ENCODE results near the gene PTPRZ1. TPM values are rescaled to one million over a fixed set of nuclear protein-coding genes. Genes with fewer than 3 reads are reported as not detected.

Gene PTPRZ1
- total RNA-seq (2014; rRNA removed; shearing (Covaris generic); ENCODE audit: low replicate concordance), result not detected in 2 replicates

- DNase-seq, result no peak
- Histone ChIP-seq H3K27me3 (ENCODE audit: low read length) (no peaks in the 10 kb centered on the region), H3K79me2 (ENCODE audit: low read length) (no peaks in the 10 kb centered on the region), H2AFZ (ENCODE audit: low read length) (no peak within 1 kb of the TSS), H3K9me2 (replicated peaks; ENCODE audit: insufficient read depth, low read length) (no peaks in the 10 kb centered on the region), H3K27ac (ENCODE audit: low read length) (no peak within 1 kb of the TSS), H3K9me3 (ENCODE audit: low read length) (peaks cover 2% of the 10 kb centered on the region; the same call in 1 of the 2 replicates), H3K4me3 (ENCODE audit: low read length) (no peak within 1 kb of the TSS), H3K9ac (ENCODE audit: low read length) (no peak within 1 kb of the TSS), H3K4me1 (ENCODE audit: low read length) (no peaks in the 10 kb centered on the region), H3K4me2 (ENCODE audit: low read depth, low read length, poor library complexity, severe bottlenecking) (no peak within 1 kb of the TSS), H3K36me3 (ENCODE audit: insufficient read depth, low read length) (no peaks in the 10 kb centered on the region), H4K20me1 (ENCODE audit: insufficient read depth, low read depth, low read length) (no peaks in the 10 kb centered on the region)
Measured at GRCh38 chr7:121872831-121873288, at the start of gene PTPRZ1. PTPRZ1 (plus strand) TSS chr7:121873161; CDS start chr7:121873500, 339 bp downstream.

- H3K27ac ChIP-seq (ENCODE audit: low read length), result no peak overlapping the region
- H2AFZ ChIP-seq (ENCODE audit: low read length), result no peak overlapping the region
- no peaks in the 10 kb centered on the region for H3K9me3 ChIP-seq (ENCODE audit: low read length)
- no peaks in the 10 kb centered on the region for H4K20me1 ChIP-seq (ENCODE audit: insufficient read depth, low read depth, low read length)
- no peaks in the 10 kb centered on the region for H3K9me2 ChIP-seq (replicated peaks; ENCODE audit: insufficient read depth, low read length)
- H3K9ac ChIP-seq (ENCODE audit: low read length), result no peak overlapping the region
- H3K4me1 ChIP-seq (ENCODE audit: low read length), result no peaks in the 10 kb centered on the region
- H3K79me2 ChIP-seq (ENCODE audit: low read length), result no peaks in the 10 kb centered on the region
- H3K4me2 ChIP-seq (ENCODE audit: low read depth, low read length, poor library complexity, severe bottlenecking), result no peak overlapping the region
- DNase-seq, result no peak
- H3K36me3 ChIP-seq (ENCODE audit: insufficient read depth, low read length), result no peaks in the 10 kb centered on the region
- H3K27me3 ChIP-seq (ENCODE audit: low read length), result no peaks in the 10 kb centered on the region
- no peak overlapping the region for H3K4me3 ChIP-seq (ENCODE audit: low read length)
Measured at GRCh38 chr7:121824276-121824675, 48.7 kb upstream of the PTPRZ1 start.

DNA sequence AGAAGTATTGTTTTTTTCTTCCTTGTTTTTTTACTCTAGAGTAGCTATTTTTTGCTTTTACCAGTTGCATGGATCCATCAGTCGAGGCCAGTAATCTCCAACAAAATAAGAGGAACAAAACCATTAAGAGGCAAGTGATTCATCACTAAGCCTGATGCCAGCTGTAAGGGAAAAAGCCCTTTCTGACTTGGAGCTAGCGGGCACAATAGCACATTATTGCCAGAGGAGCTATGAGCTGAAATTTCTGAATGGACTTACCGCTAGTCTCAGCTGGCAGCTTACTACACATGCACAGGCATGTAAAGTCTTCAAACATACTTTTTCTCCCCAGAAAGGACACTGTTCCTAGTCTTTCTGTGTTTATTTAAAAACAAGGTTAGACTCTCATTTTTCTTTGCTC, 41.6 kb upstream of the PTPRZ1 start:
- Histone ChIP-seq H3K4me2 (ENCODE audit: low read depth, low read length, poor library complexity, severe bottlenecking) (no peak overlapping the region), H2AFZ (ENCODE audit: low read length) (no peak overlapping the region), H3K9me3 (ENCODE audit: low read length) (no peaks in the 10 kb centered on the region), H3K9me2 (replicated peaks; ENCODE audit: insufficient read depth, low read length) (no peaks in the 10 kb centered on the region), H3K36me3 (ENCODE audit: insufficient read depth, low read length) (no peaks in the 10 kb centered on the region), H3K4me3 (ENCODE audit: low read length) (no peak overlapping the region), H3K27me3 (ENCODE audit: low read length) (no peaks in the 10 kb centered on the region), H3K9ac (ENCODE audit: low read length) (no peak overlapping the region), H3K4me1 (ENCODE audit: low read length) (no peaks in the 10 kb centered on the region), H4K20me1 (ENCODE audit: insufficient read depth, low read depth, low read length) (no peaks in the 10 kb centered on the region), H3K79me2 (ENCODE audit: low read length) (no peaks in the 10 kb centered on the region), H3K27ac (ENCODE audit: low read length) (no peak overlapping the region)
- no peak for DNase-seq

DNA sequence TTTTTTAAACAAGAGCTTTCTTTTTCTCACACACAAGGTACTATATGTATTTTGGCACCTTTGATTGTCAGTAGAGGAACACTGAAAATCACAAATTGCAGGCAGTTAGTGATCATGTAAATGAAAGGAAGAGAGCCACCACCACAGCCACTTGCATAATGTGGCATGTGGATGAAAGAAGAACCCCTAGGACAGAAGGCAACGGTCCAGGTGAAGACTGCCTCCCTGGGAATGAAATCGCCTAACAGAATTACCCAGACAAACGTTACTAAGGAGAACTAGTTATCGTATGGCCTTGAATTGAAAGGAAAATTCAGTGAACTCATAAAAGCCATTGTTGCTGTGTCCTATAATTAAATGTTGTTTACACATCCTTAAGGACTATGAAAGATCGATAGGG, 41.2 kb upstream of the PTPRZ1 start:
- H4K20me1 ChIP-seq (ENCODE audit: insufficient read depth, low read depth, low read length), result no peaks in the 10 kb centered on the region
- H3K4me3 ChIP-seq (ENCODE audit: low read length), result no peak overlapping the region
- H3K27me3 ChIP-seq (ENCODE audit: low read length), result no peaks in the 10 kb centered on the region
- H3K27ac ChIP-seq (ENCODE audit: low read length), result no peak overlapping the region
- H3K79me2 ChIP-seq (ENCODE audit: low read length), result no peaks in the 10 kb centered on the region
- no peak overlapping the region for H3K9ac ChIP-seq (ENCODE audit: low read length)
- H3K36me3 ChIP-seq (ENCODE audit: insufficient read depth, low read length), result no peaks in the 10 kb centered on the region
- no peak overlapping the region for H3K4me2 ChIP-seq (ENCODE audit: low read depth, low read length, poor library complexity, severe bottlenecking)
- no peaks in the 10 kb centered on the region for H3K4me1 ChIP-seq (ENCODE audit: low read length)
- no peaks in the 10 kb centered on the region for H3K9me2 ChIP-seq (replicated peaks; ENCODE audit: insufficient read depth, low read length)
- H2AFZ ChIP-seq (ENCODE audit: low read length), result no peak overlapping the region
- no peaks in the 10 kb centered on the region for H3K9me3 ChIP-seq (ENCODE audit: low read length)
- no peak for DNase-seq

DNA sequence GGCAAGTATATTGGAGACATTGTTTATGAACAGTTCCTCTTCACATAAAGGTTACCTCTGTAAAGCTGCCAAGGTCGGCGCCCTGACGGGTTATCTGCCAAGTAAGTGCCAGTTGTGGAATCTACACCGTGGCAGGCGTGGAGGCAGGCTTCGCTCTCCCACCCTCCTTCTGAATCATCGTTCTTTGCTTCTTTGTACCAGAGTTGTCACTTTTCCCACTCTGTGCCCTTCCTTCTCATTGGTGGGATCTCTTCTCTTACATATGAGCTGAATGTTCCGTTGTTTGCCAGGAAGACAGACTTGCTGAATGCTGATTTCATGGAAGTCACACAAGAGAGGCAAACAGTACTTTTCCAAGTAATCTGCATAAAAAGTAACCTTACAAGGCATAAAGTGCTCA, 40.6 kb upstream of the PTPRZ1 start:
- no peak for DNase-seq
- H2AFZ ChIP-seq (ENCODE audit: low read length), result no peak overlapping the region
- no peaks in the 10 kb centered on the region for H3K79me2 ChIP-seq (ENCODE audit: low read length)
- no peaks in the 10 kb centered on the region for H3K36me3 ChIP-seq (ENCODE audit: insufficient read depth, low read length)
- H3K9me3 ChIP-seq (ENCODE audit: low read length), result no peaks in the 10 kb centered on the region
- H4K20me1 ChIP-seq (ENCODE audit: insufficient read depth, low read depth, low read length), result no peaks in the 10 kb centered on the region
- no peak overlapping the region for H3K27ac ChIP-seq (ENCODE audit: low read length)
- no peaks in the 10 kb centered on the region for H3K4me1 ChIP-seq (ENCODE audit: low read length)
- H3K27me3 ChIP-seq (ENCODE audit: low read length), result no peaks in the 10 kb centered on the region
- no peak overlapping the region for H3K9ac ChIP-seq (ENCODE audit: low read length)
- no peak overlapping the region for H3K4me2 ChIP-seq (ENCODE audit: low read depth, low read length, poor library complexity, severe bottlenecking)
- H3K4me3 ChIP-seq (ENCODE audit: low read length), result no peak overlapping the region
- no peaks in the 10 kb centered on the region for H3K9me2 ChIP-seq (replicated peaks; ENCODE audit: insufficient read depth, low read length)

DNA sequence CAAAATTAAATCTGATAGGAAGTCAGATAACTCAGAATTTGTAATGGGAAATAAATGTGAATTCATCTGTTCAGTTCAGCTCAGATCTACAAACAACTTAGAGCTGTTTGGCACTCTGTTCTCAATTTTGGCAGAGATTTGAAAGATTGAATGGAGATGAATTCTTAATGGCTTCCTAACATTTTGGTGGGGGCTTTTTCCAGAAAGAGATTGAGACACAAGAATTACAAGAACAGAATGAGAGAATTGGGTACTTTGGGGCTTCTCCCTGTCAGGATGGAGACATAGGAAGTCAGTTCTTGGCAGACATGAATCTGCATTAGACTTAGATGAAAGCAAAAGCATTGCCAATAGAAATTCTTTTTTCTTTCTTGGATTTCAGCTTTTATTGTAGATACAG, 39.0 kb upstream of the PTPRZ1 start:
- Histone ChIP-seq H3K27me3 (ENCODE audit: low read length) (no peaks in the 10 kb centered on the region), H3K36me3 (ENCODE audit: insufficient read depth, low read length) (no peaks in the 10 kb centered on the region), H3K79me2 (ENCODE audit: low read length) (no peaks in the 10 kb centered on the region), H3K9ac (ENCODE audit: low read length) (no peak overlapping the region), H2AFZ (ENCODE audit: low read length) (no peak overlapping the region), H3K4me2 (ENCODE audit: low read depth, low read length, poor library complexity, severe bottlenecking) (no peak overlapping the region), H3K4me3 (ENCODE audit: low read length) (no peak overlapping the region), H3K9me2 (replicated peaks; ENCODE audit: insufficient read depth, low read length) (no peaks in the 10 kb centered on the region), H3K4me1 (ENCODE audit: low read length) (no peaks in the 10 kb centered on the region), H3K9me3 (ENCODE audit: low read length) (no peaks in the 10 kb centered on the region), H3K27ac (ENCODE audit: low read length) (no peak overlapping the region), H4K20me1 (ENCODE audit: insufficient read depth, low read depth, low read length) (no peaks in the 10 kb centered on the region)
- no peak for DNase-seq

GRCh38 chr7:121837462-121837861, 35.5 kb upstream of the PTPRZ1 start:
- Histone ChIP-seq H3K9ac (ENCODE audit: low read length) (no peak overlapping the region), H3K4me3 (ENCODE audit: low read length) (no peak overlapping the region), H3K4me1 (ENCODE audit: low read length) (no peaks in the 10 kb centered on the region), H3K79me2 (ENCODE audit: low read length) (no peaks in the 10 kb centered on the region), H3K36me3 (ENCODE audit: insufficient read depth, low read length) (no peaks in the 10 kb centered on the region), H2AFZ (ENCODE audit: low read length) (no peak overlapping the region), H3K9me2 (replicated peaks; ENCODE audit: insufficient read depth, low read length) (no peaks in the 10 kb centered on the region), H3K9me3 (ENCODE audit: low read length) (no peaks in the 10 kb centered on the region), H4K20me1 (ENCODE audit: insufficient read depth, low read depth, low read length) (no peaks in the 10 kb centered on the region), H3K4me2 (ENCODE audit: low read depth, low read length, poor library complexity, severe bottlenecking) (no peak overlapping the region), H3K27me3 (ENCODE audit: low read length) (no peaks in the 10 kb centered on the region), H3K27ac (ENCODE audit: low read length) (no peak overlapping the region)
- DNase-seq, result no peak

- Histone ChIP-seq H3K79me2 (ENCODE audit: low read length) (no peaks in the 10 kb centered on the region), H3K4me1 (ENCODE audit: low read length) (no peaks in the 10 kb centered on the region), H3K9me2 (replicated peaks; ENCODE audit: insufficient read depth, low read length) (no peaks in the 10 kb centered on the region), H3K9ac (ENCODE audit: low read length) (no peak overlapping the region), H3K9me3 (ENCODE audit: low read length) (no peaks in the 10 kb centered on the region; the same call in 1 of the 2 replicates), H2AFZ (ENCODE audit: low read length) (no peak overlapping the region), H3K36me3 (ENCODE audit: insufficient read depth, low read length) (no peaks in the 10 kb centered on the region), H3K27me3 (ENCODE audit: low read length) (no peaks in the 10 kb centered on the region), H3K4me2 (ENCODE audit: low read depth, low read length, poor library complexity, severe bottlenecking) (no peak overlapping the region), H4K20me1 (ENCODE audit: insufficient read depth, low read depth, low read length) (no peaks in the 10 kb centered on the region), H3K4me3 (ENCODE audit: low read length) (no peak overlapping the region), H3K27ac (ENCODE audit: low read length) (no peak overlapping the region)
- DNase-seq, result no peak
Measured at GRCh38 chr7:121847041-121847440, 25.9 kb upstream of the PTPRZ1 start.

- H3K4me1 ChIP-seq (ENCODE audit: low read length), result no peaks in the 10 kb centered on the region
- no peak overlapping the region for H3K4me2 ChIP-seq (ENCODE audit: low read depth, low read length, poor library complexity, severe bottlenecking)
- no peak overlapping the region for H2AFZ ChIP-seq (ENCODE audit: low read length)
Measured at GRCh38 chr7:121853307-121853706, 19.7 kb upstream of the PTPRZ1 start.

More at GRCh38 chr7:121853307-121853706, 19.7 kb upstream of the PTPRZ1 start:
- H3K9ac ChIP-seq (ENCODE audit: low read length), result no peak overlapping the region
- no peaks in the 10 kb centered on the region for H4K20me1 ChIP-seq (ENCODE audit: insufficient read depth, low read depth, low read length)
- no peaks in the 10 kb centered on the region for H3K27me3 ChIP-seq (ENCODE audit: low read length)
- no peak overlapping the region for H3K27ac ChIP-seq (ENCODE audit: low read length)
- H3K9me3 ChIP-seq (ENCODE audit: low read length), result no peaks in the 10 kb centered on the region
- no peak overlapping the region for H3K4me3 ChIP-seq (ENCODE audit: low read length)
- H3K9me2 ChIP-seq (replicated peaks; ENCODE audit: insufficient read depth, low read length), result no peaks in the 10 kb centered on the region
- no peaks in the 10 kb centered on the region for H3K36me3 ChIP-seq (ENCODE audit: insufficient read depth, low read length)
- H3K79me2 ChIP-seq (ENCODE audit: low read length), result no peaks in the 10 kb centered on the region
- no peak for DNase-seq

All from Karpas-422 (cell line).